ENCODE data around the gene KCNN4.

The KCNN4 gene

DNA sequence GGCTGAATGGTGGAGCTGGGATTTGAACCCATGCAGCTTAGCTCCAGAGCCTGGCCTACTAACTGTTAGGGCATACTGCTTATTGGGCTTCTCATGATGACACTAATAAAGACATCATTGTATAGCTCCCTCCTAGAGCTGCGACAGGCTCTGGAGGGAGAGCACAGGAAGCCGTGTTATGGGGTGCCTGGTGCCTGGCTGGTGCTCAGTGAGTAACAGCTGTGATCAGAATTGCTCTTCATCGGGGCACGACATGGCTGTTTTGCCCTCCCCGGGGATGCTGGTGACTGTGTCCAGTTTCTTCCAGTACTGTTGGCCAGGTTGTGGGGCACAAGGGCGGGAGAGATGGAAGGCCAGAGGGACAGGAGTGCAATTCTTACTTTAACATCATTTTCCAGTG is 16.3 kb upstream of the KCNN4 start:
- H3K27ac ChIP-seq = no peak overlapping the region
- TF ChIP-seq ZFX (IDR thresholded peaks at IDR 0.05; ENCODE audit: borderline replicate concordance) = no peak
- TF ChIP-seq, protein P1, sequence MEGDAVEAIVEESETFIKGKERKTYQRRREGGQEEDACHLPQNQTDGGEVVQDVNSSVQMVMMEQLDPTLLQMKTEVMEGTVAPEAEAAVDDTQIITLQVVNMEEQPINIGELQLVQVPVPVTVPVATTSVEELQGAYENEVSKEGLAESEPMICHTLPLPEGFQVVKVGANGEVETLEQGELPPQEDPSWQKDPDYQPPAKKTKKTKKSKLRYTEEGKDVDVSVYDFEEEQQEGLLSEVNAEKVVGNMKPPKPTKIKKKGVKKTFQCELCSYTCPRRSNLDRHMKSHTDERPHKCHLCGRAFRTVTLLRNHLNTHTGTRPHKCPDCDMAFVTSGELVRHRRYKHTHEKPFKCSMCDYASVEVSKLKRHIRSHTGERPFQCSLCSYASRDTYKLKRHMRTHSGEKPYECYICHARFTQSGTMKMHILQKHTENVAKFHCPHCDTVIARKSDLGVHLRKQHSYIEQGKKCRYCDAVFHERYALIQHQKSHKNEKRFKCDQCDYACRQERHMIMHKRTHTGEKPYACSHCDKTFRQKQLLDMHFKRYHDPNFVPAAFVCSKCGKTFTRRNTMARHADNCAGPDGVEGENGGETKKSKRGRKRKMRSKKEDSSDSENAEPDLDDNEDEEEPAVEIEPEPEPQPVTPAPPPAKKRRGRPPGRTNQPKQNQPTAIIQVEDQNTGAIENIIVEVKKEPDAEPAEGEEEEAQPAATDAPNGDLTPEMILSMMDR (IDR thresholded peaks at IDR 0.05) = no peak

- no peak for TF ChIP-seq ZFX (IDR thresholded peaks at IDR 0.05; ENCODE audit: borderline replicate concordance)
- no peak overlapping the region for H3K27ac ChIP-seq
Observed at GRCh38 chr19:43790587-43790986, 9.8 kb upstream of the KCNN4 start.

- no peak overlapping the region for H3K27ac ChIP-seq
- TF ChIP-seq, protein P1 (IDR thresholded peaks at IDR 0.05) = no peak
- TF ChIP-seq ZFX (IDR thresholded peaks at IDR 0.05; ENCODE audit: borderline replicate concordance) = no peak
Observed at GRCh38 chr19:43789029-43789428, 8.3 kb upstream of the KCNN4 start.

- H3K27ac ChIP-seq = peak overlapping the region; percentile 33; the same call in 1 of the 2 replicates
- no peak for TF ChIP-seq ZFX (IDR thresholded peaks at IDR 0.05; ENCODE audit: borderline replicate concordance)
- TF ChIP-seq, protein P1 (IDR thresholded peaks at IDR 0.05) = no peak
Observed at GRCh38 chr19:43786665-43787064, 5.9 kb upstream of the KCNN4 start.

DNA sequence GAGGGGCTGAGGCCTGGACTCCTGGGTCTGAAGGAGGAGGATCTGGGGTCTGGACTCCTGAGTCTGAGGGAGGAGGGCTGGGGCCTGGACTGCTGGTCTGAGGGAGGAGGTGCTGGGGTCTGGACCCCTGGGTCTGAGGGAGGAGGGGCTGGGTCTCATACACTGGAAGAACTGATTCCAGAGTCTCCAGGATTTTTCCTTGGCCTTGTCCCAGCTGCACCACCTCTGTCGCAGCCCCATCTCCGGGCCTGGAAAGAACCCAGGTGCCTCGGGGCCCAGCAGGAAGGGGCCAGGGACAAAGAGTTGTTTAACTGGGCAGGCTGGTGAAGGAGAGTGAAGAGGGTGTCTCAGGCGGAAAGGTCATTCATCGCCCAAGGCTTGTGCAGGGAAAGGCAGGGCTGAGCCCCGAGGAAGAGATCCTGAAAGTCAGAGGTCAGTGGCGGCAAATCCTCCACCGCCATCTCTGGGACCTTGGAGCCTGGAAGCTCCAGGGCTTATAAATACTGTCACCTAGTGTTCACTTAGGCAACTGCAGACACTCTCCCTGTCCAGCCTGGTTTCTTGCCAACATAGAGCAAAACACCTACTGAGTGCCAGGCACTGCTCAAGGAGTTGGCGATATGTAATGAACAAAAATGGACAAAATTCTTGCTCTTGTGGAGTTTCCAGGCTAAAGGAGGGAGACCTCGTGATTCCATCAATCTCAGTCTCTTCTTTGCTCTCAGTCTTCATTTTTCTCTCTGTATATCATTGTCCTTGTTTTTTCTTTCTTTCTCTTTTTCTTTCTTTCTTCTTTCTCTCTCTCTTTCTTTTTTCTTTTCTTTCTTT is 4.4 kb upstream of the KCNN4 start:
- H3K27ac ChIP-seq = peak overlapping the region; percentile 57
- TF ChIP-seq ZFX (IDR thresholded peaks at IDR 0.05; ENCODE audit: borderline replicate concordance) = no peak
- TF ChIP-seq, protein P1 (IDR thresholded peaks at IDR 0.05) = peak; percentile 98

DNA sequence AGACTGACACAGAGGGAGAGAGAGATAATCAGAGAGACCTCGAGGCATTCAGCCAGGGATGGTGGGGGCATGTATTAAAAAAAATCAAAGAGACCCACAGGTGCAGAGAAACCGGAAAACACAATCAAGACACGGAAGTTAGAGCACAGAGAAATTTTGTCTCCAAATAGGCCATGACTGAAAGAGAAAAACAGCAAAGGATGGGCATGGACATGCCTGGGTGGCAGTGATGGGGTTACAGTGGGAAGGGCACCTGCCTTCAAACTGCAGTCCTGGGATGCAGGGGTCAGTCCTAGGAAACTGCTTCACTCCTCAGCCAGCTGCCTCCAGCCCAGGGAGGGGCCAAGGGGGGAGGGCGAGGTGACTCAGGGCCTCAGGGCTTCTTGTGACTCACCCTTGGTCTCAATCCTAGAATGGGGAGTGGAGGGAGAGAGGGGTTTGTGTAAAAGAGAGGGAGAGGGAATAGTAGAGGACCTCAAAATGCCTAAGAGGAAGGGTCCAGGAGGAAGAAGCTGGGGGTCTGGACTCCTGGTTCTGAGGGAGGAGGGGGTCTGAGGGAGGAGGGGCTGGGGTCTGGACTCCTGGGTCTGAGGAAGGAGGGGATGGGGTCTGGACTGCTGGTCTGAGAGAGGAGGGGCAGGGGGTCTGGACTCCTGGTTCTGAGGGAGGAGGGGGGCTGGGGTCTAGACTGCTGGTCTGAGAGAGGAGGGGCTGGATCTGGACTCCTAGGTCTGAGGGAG is 3.6 kb upstream of the KCNN4 start:
- TF ChIP-seq, protein P1 (IDR thresholded peaks at IDR 0.05) = no peak
- TF ChIP-seq ZFX (IDR thresholded peaks at IDR 0.05; ENCODE audit: borderline replicate concordance) = no peak
- peak overlapping the region; percentile 57 for H3K27ac ChIP-seq

DNA sequence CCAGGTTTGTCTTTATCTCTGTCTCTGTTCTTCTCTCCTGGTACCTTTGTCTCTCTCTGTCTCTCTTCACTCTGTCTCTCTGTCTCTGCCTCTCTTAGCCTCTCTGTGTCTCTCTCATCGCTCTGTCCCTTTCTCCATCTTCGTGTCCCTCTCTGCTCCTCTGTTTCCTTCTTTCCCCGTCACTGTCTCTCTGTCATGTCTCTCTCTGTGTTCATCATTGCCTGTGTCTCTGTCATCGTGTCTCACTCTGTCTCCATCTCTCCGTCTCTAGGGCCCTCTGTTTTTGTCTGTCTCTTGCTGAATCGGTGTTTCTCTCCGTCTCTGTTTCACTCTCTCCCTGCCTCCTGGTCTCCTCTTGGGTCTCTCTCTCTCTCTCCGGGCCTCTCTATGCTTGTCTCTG is 2.9 kb upstream of the KCNN4 start:
- H3K27ac ChIP-seq = peak overlapping the region; percentile 57
- no peak for TF ChIP-seq ZFX (IDR thresholded peaks at IDR 0.05; ENCODE audit: borderline replicate concordance)
- TF ChIP-seq, protein P1 (IDR thresholded peaks at IDR 0.05) = no peak

Data from 22Rv1 (cell line).